CD4-positive, alpha-beta T cell treated with Interferon alpha-2 for 1 hour (primary cell): ENCODE measurements around the gene DGKI.
"Not testable (repeated sequence)": the region's sequence is repeated elsewhere in the genome, so short reads cannot be mapped to it uniquely, and the experiment has no call there.

Experiments used
- DNase-seq, 2 donors: peaks; one replicate each; pipeline ENCODE4 v3.0.0-alpha.2; 2020 to 2022

The DGKI gene

DNA sequence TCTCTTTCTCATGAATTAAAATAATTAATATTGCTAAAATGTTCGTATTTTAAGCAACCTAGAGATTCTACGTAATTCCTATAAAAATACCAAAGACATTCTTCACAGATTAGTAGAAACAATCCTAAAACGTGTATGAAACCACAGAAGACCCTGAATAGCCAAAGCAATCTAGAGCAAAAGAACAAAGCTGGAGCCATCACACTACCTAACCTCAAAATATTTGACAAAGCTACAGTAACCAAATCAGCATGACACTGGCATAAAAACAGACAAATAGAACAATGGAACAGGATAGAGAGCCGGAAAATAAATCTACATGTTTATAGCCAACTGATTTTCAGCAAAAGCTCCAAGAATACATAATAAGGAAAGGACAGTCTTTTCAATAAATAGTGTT, 397.8 kb downstream of the DGKI start:
- DNase-seq: no peak

DNA sequence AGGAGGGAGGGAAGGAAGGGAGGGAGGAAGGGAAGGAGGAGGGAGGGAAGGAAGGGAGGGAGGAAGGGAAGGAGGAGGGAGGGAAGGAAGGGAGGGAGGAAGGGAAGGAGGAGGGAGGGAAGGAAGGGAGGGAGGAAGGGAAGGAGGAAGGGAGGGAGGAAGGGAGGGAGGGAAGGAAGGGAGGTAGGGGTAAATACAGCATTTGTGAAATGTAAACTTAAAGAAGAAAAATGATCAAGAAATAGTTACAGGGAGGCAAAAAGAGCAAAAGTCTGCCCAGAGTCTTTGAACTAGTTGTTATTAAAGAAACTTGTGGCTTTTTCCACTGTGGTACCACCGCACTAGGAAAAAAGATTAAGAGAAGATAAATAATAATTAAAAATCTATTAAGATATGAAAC, 398.2 kb downstream of the DGKI start:
- not testable (repeated sequence) for DNase-seq

DNA sequence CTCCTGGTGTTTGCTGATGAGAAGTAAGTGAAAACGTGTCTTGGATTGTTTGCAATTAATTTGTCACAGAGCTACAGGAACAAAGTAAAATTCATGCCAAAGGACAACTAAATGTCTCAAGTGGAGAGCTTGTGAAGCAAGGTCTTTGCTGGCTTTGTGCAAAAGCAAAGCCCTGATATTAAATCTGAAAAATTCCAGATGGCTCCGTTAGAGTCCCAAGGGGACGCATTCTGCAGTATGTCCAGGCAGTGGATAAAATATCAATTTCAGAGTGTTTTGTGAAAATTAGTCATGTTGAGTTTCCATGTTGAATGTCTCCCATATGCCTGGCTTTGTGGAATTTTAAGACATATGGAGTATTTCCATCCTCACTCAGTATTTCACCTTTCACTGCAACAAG, 400.7 kb downstream of the DGKI start:
- no peak for DNase-seq

DNA sequence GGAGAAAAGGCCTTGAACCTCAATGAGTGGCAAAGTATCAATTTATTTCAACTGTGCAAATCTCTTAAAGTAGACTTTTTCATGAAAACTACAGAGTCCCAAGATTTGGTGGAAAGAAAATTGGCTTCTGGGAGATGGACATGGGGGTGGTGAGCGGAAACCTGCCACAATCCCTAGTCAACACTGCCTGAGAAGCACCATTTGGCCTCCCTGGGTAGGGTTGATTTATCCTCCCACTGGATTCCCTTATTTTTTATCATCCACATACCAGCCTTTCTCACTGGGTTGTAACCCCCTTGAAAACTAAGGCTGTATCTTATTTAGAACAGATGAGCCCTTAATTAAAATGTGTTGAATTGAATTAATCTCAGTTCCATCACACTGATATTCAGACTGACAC, 401.5 kb downstream of the DGKI start:
- DNase-seq: no peak

DNA sequence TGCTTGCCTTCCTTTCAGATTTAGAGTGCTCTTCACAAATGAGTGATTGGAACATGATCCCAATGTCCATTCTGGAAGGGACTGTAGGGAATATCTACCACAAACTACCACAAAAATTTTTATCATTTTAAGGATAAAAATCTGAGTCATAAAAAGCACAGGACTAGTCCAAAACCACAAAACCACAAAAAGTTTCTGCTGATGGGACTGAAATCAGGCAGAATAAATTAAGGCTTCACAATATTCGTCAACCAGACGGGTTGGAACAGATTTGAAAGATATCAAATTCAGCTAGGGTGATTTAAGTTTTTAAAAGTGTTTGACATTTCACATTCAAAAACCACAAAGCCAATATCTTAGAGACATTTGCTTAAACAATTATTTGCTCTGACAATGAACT, 403.2 kb downstream of the DGKI start:
- DNase-seq: no peak

DNA sequence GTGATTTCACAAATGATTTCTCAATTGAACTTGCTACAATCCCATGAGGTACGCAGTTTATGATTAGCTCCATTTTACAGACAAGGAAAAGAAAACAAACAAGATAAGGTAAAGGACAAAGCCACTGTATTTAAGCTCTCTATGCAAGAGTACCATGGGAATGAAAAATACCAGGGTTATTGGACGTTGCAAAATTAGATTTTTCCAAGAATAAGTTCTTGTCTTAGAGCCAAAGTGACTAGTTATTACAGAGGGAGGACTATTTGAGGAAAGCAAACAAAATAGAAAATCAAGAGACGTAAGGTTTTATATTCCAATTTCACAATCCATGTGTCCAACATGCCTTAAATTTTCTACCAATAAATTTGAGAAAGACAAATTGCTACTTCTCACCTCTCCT, 405.3 kb downstream of the DGKI start:
- DNase-seq: no peak

DNA sequence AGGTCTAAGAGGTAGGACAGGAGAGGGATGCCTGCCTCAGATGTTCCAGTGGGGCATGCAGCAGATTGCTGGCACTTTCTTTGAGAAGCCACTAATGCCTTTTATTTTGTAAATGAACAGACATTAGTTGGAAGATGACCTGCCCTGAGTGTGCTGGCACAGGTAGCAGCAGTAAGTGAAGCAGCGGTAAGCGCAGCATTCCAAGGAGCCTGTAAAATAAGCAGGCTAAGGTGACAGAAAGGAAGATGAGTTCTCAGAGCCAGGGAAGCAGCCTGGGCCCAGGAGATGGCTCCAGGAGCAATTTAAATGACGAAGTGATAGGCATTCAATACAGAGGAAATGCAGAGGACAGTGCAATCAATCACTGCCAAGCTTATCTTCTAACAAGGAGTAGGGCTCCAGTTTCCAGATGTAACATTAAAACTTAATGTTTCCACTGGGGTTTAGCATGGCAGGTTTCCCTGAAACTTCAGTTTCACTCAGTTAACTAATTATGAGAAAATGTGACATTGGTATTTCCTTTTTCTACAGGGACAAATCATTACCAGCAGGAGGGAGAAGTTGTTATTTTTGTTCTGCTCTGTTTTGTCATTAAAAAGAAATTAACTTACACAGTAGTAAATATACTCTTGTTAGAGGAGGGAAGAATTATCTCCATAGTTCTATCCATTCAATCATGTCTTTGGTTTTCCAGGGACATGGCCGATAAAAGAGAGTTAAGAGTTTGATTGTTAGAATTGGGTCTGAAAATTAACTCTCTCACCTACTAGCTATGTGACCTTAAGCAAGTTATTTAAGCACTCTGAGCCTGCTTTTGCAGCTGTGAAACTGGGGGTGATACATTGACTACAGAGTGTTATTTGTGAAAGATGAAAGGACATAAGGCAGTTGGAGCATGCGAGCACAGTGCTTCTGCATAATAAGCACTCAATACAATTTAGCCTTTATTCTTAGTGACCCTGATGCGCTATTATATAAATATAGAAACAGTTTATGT, 406.6 kb downstream of the DGKI start:
- DNase-seq: no peak

DNA sequence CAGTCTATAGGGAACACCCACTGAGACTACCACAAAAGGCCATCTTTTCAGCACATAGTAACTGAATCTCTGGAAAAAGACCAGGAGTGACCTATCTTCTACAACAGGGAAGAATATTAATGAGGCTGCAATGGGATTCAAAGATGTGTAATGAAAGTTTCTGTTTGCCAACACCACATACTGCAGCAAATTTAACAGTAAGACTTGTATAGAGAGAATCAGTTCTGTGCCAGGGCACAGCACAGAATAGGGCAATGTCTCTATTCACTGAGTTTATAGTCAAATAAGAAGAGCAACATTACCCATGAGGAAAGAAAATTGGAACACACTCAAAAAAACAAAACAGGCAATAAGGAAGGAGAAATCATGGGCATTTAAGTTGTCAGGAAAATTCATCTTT, 411.8 kb downstream of the DGKI start:
- DNase-seq: no peak

DNA sequence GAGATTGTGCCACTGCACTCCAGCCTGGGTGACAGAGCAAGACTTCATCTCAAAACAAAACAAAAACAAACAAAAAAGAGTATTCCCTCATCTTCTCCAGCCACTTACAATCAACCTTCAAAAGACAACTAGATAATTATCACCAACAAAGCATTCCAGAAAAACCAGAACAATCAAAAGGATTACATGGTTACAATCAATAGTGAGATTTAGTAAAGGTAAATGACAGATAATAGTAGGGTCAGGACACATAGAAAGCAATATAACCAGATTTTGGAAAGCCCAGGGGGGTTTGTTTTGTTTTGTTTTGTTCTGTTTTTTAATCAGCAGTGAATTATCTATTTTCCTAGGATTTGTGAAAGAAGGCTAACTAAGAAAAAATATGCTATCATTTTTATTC, 412.2 kb downstream of the DGKI start:
- no peak for DNase-seq

DNA sequence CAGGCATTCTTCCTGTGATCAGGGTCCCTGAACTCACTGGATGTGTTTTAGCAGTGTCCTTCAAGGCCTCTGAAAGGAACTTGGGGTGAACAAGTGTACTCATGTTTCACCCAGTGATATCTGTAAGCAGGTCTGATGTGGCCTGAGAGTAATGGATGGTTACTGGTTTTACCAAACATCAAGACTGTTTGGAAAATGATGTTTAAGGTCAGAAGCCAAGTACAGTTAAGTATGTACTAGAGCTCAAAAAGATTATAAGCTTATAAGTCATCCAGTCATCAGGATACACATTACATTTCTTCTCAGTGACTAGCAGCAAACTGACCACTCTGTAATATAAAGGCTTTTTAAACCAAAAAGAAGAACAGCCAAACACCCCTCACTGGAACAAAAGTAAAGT, 423.5 kb downstream of the DGKI start:
- DNase-seq: no peak

DNA sequence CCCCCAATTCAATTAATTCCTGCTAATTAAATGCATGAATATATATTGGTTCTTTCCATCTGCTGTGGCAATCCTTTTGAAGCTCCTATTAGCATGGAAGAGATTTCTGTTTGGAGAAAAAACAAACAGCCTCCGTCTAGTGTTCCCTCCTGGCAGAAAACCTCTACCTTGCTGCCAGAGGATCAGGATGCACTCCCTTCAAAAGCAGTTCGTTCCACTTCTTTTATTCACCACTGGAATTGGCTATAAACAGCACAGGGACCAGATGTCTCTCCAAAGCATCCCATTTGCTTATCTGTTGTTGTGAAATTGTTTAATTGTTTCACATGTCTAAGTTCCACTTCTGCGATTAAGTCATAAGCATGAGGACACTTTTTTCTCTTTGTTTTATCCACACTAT, 425.4 kb downstream of the DGKI start:
- DNase-seq: no peak

DNA sequence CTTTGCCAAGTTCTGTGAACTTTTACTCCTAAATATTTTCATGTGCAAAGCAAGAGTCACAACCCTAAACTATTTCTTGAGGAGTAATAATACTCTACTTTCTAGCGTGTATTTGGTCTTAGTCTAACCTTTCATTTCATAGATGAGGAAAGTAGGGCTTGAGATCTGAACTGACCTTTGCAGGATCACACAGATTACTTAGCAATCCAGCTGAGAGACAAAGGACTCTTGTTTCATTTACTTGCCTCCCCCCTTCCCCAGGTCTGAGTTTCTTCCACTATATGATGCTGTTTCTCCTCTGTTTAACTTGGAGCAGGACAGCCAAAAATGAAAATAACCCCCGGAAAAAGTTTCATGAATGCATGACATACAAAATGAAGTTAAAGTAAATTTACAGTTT, 427.9 kb downstream of the DGKI start:
- no peak for DNase-seq

DNA sequence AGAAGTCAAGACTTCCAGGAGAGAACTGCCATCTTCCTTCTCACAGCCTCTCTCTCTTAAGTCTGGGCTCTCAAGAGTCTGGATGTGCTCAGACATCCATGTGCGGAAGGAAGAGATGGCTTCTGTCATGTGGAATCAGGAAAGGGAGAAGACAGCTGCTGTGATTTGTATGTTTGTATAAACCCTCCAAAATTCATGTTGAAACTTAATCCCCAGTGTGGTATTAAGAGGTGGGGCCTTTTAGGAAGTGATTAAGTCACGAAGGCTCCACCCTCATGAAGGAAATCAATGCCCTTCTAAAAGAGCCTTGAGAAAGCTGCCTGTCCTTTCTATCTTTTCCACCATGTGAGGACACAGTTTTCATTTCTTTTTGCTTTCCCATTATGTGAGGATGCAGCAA, 429.3 kb downstream of the DGKI start:
- DNase-seq: no peak

DNA sequence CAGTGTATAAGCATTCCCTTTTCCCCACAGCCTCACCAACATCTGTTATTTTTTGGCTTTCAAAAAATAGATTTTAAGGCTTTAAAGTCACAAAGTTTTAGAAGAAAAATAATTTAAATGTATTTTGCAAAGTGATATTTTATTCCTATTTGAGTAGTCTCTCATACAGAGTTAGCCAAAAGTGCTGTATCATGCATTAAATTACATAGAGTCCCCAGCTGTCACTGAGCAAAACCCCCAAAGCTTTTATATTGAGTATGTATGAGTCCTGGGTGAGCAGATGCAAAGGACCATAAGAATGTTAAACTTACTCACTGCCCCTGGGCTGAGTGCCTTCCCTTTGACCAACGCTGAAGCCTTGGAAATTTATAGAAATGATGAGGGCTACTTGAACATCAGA, 432.9 kb downstream of the DGKI start:
- DNase-seq: no peak

DNA sequence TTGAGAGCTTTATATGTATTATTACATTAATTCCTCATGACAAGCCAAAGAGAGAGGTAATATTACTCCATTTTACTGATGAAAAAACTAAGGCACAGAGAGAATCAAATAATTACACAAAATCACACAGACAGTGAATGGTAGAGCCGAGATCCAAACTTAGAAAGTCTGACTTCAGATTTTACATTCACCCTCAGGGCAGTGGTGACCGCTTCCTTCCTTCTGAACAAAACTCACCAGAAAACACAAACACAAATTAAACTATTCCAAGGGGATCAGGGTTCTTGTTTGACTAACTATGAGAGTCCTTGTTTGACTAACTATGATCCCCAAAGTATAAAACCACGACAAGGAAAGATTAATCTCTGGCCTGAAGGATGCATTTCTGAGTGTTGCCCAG, 435.3 kb downstream of the DGKI start:
- DNase-seq: no peak

DNA sequence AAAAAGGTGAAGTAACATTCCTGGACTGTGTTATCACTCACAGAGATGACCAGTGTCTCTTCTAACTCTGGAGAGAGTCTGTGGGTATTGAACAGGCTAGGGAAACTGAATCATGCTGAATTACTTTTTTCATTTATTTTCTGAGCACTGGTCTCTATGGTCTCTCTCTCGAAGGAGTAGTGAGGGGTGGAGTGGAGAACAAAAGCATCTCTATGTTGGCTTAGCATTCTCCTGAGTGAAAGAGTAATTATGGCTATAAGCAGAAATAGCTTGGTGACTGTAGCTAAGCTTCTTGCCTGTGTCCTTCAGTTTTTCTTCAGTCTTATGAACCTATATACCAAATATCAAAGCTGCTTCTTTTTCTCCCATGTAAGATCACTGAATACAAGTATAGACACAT, 438.6 kb downstream of the DGKI start:
- DNase-seq: no peak

DNA sequence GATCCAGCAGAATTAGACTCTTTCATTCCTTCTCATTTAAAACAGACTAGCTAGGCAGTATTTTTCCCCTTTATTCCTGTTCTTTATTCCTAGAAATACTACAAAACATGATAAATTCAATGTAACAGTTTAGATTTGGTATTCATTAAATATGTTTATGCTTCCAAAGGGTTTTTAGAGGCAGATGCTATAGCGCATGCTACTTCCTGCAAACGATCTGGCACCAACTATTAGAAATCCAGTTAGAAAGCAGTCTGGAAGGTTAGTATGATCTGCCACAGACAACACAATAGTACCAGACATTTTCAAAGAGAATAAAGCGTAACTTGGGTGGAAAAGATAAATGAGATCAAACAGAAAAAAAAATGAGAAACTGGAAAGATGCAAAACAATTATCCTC, 439.7 kb downstream of the DGKI start:
- no peak for DNase-seq

DNA sequence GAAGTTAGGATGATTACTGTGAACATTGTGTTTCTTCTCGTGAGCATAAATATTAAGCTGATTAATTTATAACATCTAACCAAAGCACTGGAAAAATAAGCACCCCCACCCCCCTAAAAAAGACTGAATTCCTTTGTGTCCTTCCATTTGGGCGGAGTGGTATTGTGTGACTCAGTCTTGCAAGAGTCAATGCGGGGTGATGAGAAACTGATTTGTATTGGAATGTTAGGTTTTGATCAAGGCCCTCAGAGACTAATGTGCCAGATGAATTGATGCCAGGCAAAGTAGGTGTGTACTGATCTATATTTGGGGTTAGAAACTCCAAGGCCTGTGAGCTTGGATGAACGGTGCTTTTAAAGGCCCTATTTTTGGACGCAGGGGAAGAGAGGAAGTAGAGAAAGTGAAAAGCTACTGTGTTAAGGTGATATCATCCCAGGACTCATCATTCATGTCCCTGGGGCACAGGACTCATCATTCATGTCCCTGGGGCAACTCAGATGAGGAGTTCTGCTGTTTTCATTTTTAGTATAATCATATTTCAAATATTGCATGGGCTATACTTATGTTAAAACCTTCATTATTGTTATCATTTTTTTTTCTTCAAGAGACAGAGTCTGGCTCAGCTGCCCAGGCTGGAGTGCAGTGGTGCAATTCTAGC, 442.0 kb downstream of the DGKI start:
- DNase-seq: no peak

DNA sequence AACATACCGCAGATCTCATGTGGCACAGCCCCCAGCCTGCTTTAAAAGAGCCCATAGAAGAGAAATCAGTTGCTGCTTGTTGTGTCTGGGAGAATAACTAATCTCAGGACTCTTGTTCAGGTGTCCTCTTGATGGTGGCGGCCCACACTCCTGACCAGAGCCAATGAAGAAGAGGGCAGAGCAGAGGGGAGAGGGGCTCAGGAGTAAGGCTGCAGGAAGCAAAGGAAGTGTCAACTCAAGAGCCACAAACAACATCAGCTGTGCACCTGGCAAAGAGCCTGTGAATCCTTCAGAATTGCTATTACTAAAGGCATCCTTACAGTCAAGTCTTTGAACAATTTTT, 443.4 kb downstream of the DGKI start:
- no peak for DNase-seq

DNA sequence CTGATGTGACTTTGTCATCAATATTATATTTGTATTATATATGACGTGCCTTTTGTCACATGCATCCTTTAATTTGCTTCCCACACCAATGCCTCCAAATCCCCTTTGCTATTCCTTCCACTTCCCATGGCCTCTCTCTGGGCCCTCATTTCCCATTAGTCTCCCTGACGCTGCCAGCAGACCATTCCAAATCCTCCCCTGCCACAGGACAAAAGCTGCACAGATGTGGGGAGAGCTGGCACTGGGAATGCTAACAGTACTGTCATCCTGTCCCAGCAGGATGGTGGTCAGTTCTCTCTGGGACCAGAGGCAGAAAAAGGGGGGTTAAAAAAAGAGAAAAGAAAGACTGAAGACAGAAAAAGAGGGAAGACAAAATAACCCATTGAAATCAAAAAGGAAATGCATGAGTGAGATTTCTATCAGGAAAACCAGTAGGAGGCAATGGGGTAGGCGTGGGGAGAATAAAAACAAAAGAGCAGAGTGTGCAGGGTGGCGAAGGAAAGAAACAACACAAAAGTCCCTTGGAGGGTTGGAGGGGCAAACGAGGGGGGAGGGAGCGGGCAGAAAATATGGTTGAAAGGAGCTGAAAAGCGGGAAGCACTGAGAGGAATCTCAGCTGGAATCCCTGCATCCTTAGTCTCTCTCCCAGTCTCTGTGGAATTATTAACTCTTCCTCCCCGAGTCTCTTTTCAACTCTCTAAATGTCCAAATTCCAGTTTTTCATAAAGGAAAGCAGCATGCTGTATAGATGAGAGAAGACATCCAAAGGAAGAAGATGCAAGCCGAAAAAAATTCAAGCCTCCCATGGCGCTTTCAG, 444.0 kb downstream of the DGKI start:
- no peak for DNase-seq

DNA sequence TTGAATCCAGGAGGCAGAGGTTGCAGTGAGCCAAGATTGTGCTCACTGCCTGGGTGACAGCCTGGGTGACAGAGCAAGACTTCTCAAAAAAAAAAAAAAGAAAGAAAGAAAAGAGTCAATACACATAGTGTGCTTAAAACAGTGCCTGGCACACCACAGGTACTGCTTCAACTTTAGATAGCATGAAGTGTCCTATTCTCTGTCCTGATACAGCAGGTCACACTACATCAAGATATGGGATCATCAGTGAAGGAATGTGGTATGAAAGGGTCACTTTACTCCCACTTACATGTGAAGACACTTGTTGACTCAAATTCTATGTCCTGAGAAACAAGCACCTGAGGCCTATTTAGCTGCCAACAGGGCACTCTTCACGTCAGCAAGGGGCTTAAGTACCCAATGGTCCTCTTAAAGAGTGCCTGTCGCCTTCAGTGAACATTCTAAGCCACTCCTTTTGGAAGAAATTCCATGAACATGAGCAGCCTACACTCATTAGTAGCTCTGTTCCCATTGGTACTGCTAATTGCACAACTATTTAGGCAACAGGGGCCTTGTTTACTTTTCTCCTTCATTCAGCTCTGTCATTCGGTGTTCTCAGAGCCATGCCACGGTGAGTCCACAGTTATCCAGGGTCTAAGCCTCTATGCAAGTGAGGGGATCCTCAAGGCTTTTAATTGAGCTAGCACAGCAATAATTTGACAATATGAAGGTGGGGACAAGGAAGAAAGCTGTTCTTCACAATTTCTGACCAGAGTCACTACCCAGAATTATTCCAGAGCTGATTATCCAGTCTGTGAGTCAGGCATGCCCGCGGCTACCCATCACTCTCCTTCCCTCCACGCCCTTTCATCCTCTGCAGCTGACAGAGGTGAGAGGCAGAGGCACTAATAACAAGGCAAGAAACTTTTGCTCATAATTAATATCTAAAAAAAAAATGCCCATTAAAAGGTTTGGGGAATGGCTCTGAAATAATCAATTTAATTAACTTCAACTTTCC, 446.6 kb downstream of the DGKI start:
- no peak for DNase-seq

DNA sequence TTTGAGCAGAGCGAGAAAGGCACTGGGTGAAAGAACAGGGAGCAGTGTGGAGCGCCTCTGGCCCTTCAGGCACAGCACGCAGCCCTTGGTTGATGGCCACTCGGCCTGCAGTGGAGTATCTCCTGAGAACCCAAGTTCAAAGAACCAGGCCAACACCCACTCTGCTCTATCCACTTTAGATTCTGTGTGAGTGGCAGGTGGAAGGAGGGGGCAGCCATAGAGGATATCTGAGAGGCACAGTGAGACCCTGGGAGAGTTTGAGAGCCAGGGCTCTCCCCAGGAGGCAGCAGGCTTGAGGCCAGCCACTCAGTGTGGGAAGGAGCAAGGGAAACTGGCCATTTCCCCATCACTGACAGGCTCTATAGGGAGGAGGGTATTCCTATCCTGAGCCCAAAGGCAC, 450.7 kb downstream of the DGKI start:
- DNase-seq: no peak
